ENCODE results near the gene SRBD1. TPM values are rescaled to one million over a fixed set of nuclear protein-coding genes. Genes with fewer than 3 reads are reported as not detected.

SRBD1 gene
- total RNA-seq, 1 experiment from 2014 or later, result 17.3 TPM

DNA sequence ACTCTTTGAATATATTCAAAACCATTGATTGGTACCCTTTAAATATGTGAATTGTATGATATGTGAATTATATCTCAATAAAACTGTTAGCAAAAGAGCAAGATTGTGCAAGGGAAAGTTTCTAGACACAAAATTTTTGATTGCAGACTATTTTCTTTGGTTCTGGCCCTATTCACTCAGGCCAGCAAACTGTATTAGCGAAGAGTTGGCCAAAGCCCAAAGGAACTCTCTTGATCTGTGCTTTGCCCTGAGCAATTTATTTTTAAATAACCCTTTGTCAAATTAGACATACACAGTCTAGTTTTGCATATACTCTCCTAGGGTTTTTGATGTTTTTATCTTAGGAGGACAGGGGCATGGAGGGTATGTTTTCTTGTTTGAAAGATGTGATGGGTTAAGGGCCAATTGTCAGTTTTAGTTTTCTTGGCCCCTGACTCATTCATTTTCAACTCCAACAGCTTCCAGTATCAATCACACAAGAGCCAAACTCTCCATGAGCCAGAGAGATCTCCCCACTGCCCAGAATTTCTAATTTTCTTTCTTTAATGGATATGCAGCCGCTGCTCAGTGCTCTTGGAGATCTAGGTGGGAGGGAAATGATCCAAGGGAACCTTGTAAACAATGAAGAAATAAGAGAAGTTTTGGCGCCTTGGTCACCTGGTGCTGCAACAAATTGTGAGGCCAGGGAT is 231.5 kb downstream of the SRBD1 start:
- ChIA-PET POLR2A (interaction anchor here (1.0 kb wide), 1 partner anchor 54 kb away, joined by 3 read pairs; no protein-coding TSS in a partner anchor), CTCF (no interaction called here)
- no TSS peak for BruUV-seq (replicated peaks)
- Mint-ChIP-seq H3K27ac (ENCODE audit: low read depth, unreplicated experiment) (no peak overlapping the region), H3K9me3 (ENCODE audit: unreplicated experiment) (no peaks in the 10 kb centered on the region), H3K27me3 (ENCODE audit: insufficient read depth, unreplicated experiment) (no peaks in the 10 kb centered on the region), H3K4me1 (ENCODE audit: insufficient read depth, unreplicated experiment) (peaks cover 12% of the 10 kb centered on the region), H3K36me3 (ENCODE audit: insufficient read depth, unreplicated experiment) (no peaks in the 10 kb centered on the region), H3K4me3 (ENCODE audit: unreplicated experiment) (no peak overlapping the region)
- intact Hi-C loops (cut with micrococcal nuclease), result no loop called here
- no peak for TF ChIP-seq CTCF (IDR thresholded peaks at IDR 0.05; ENCODE audit: unreplicated experiment)
- DNase-seq (ENCODE audit: unreplicated experiment), result no peak

GRCh38 chr2:45373534-45373933 is 237.5 kb downstream of the SRBD1 start:
- no peaks in the 10 kb centered on the region for H3K4me1 Mint-ChIP-seq (ENCODE audit: insufficient read depth, unreplicated experiment)
- intact Hi-C loops (cut with micrococcal nuclease), result no loop called here
- TF ChIP-seq CTCF (IDR thresholded peaks at IDR 0.05; ENCODE audit: unreplicated experiment), result no peak
- no peaks in the 10 kb centered on the region for H3K9me3 Mint-ChIP-seq (ENCODE audit: unreplicated experiment)
- no peaks in the 10 kb centered on the region for H3K36me3 Mint-ChIP-seq (ENCODE audit: insufficient read depth, unreplicated experiment)
- H3K27me3 Mint-ChIP-seq (ENCODE audit: insufficient read depth, unreplicated experiment), result no peaks in the 10 kb centered on the region
- POLR2A ChIA-PET, result no interaction called here
- H3K27ac Mint-ChIP-seq (ENCODE audit: low read depth, unreplicated experiment), result no peak overlapping the region
- H3K4me3 Mint-ChIP-seq (ENCODE audit: unreplicated experiment), result no peak overlapping the region
- no TSS peak for BruUV-seq (replicated peaks)
- CTCF ChIA-PET, result no interaction called here
- no peak for DNase-seq (ENCODE audit: unreplicated experiment)

DNA sequence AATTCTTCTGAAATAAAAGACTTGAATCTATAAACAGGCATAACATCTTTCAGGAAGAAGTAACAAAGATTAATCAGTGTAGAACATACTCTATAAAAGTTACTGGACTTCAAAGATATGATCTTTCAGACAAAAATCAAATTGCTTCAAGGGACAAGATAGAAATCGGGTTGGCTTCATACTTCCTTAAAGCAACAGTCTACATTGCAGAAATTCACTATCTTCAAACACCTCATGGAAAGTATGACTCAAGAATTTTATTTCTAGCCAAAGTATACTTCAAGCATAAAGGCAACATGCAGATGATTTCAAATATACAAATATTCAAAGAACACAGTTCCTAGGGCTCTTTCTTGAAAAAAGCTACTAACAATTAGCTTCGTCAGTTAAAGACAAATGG is 240.7 kb downstream of the SRBD1 start:
- no peak overlapping the region for H3K4me3 Mint-ChIP-seq (ENCODE audit: unreplicated experiment)
- no peaks in the 10 kb centered on the region for H3K9me3 Mint-ChIP-seq (ENCODE audit: unreplicated experiment)
- no peak for DNase-seq (ENCODE audit: unreplicated experiment)
- H3K27ac Mint-ChIP-seq (ENCODE audit: low read depth, unreplicated experiment), result no peak overlapping the region
- no peaks in the 10 kb centered on the region for H3K36me3 Mint-ChIP-seq (ENCODE audit: insufficient read depth, unreplicated experiment)
- POLR2A ChIA-PET, result interaction anchor here (0.9 kb wide), 1 partner anchor 201 kb away, joined by 3 read pairs; no protein-coding TSS in a partner anchor
- intact Hi-C loops (cut with micrococcal nuclease), result no loop called here
- no TSS peak for BruUV-seq (replicated peaks)
- H3K4me1 Mint-ChIP-seq (ENCODE audit: insufficient read depth, unreplicated experiment), result no peaks in the 10 kb centered on the region
- TF ChIP-seq CTCF (IDR thresholded peaks at IDR 0.05; ENCODE audit: unreplicated experiment), result no peak
- no peaks in the 10 kb centered on the region for H3K27me3 Mint-ChIP-seq (ENCODE audit: insufficient read depth, unreplicated experiment)
- CTCF ChIA-PET, result interaction anchor here (0.6 to 1.6 kb wide), 2 partner anchors 114 to 389 kb away, joined by 3 read pairs; no protein-coding TSS in a partner anchor

GRCh38 chr2:45368792-45369191 is 242.3 kb downstream of the SRBD1 start:
- no peaks in the 10 kb centered on the region for H3K27me3 Mint-ChIP-seq (ENCODE audit: insufficient read depth, unreplicated experiment)
- H3K36me3 Mint-ChIP-seq (ENCODE audit: insufficient read depth, unreplicated experiment), result no peaks in the 10 kb centered on the region
- no peak overlapping the region for H3K4me3 Mint-ChIP-seq (ENCODE audit: unreplicated experiment)
- H3K4me1 Mint-ChIP-seq (ENCODE audit: insufficient read depth, unreplicated experiment), result no peaks in the 10 kb centered on the region
- no peak overlapping the region for H3K27ac Mint-ChIP-seq (ENCODE audit: low read depth, unreplicated experiment)
- ChIA-PET CTCF (no interaction called here), POLR2A (no interaction called here)
- BruUV-seq (replicated peaks), result no TSS peak
- no peak for TF ChIP-seq CTCF (IDR thresholded peaks at IDR 0.05; ENCODE audit: unreplicated experiment)
- DNase-seq (ENCODE audit: unreplicated experiment), result no peak
- H3K9me3 Mint-ChIP-seq (ENCODE audit: unreplicated experiment), result no peaks in the 10 kb centered on the region
- intact Hi-C loops (cut with micrococcal nuclease), result no loop called here

Data from MCF 10A (cell line).